Measurements from ENCODE around the gene TBC1D13.
A peak's percentile ranks its signal among the peaks of the same experiment; 100 is the strongest.
"Not testable (repeated sequence)": the region's sequence is repeated elsewhere in the genome, so short reads cannot be mapped to it uniquely, and the experiment has no call there.

The TBC1D13 gene, protein sequence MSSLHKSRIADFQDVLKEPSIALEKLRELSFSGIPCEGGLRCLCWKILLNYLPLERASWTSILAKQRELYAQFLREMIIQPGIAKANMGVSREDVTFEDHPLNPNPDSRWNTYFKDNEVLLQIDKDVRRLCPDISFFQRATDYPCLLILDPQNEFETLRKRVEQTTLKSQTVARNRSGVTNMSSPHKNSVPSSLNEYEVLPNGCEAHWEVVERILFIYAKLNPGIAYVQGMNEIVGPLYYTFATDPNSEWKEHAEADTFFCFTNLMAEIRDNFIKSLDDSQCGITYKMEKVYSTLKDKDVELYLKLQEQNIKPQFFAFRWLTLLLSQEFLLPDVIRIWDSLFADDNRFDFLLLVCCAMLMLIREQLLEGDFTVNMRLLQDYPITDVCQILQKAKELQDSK

GRCh38 chr9:128786681-128787601 lies at the start of gene TBC1D13:
TBC1D13 (plus strand) TSS chr9:128787253; CDS start chr9:128787354, 101 bp downstream.
- peak; percentile 60 for DNase-seq

- DNase-seq = no peak
Observed at GRCh38 chr9:128742401-128742800, 44.7 kb upstream of the TBC1D13 start.

DNA sequence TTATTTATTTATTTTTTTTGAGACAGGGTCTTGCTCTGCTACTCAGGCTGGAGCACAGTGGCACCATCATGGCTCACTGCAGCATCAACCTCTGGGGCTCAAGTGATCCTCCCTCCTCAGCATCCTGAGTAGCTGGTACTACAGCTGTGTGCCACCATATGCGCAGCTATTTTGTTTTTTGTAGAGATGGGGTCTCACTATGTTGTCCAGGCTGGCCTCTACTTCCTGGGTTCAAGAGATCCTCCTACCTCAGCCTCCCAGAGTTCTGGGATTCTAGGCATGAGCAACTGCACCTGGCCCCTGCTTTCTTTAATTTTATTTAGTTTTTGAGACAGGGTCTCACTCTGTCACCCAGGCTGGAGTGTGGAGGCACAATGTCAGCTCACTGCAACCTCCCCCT lies 43.6 kb upstream of the TBC1D13 start:
- no peak for DNase-seq

DNA sequence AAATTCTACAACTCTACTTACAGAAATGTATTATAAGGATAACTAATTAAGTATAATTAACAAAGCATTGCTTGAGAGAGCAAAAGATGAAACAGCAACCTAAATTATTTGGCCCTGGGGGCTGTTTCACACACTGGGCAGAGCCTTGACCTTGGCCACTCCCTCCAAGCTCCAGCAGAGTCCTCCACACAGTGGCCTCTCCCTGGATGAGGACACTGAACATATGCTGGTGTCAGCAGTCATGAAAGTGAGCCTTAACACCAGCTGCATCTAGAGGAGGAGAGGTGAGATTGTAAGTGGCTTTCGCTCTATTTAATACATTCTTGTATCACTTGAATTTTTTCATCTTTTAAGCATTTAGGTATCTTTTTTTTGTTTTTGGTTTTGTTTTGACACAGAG lies 39.8 kb upstream of the TBC1D13 start:
- DNase-seq = no peak

DNA sequence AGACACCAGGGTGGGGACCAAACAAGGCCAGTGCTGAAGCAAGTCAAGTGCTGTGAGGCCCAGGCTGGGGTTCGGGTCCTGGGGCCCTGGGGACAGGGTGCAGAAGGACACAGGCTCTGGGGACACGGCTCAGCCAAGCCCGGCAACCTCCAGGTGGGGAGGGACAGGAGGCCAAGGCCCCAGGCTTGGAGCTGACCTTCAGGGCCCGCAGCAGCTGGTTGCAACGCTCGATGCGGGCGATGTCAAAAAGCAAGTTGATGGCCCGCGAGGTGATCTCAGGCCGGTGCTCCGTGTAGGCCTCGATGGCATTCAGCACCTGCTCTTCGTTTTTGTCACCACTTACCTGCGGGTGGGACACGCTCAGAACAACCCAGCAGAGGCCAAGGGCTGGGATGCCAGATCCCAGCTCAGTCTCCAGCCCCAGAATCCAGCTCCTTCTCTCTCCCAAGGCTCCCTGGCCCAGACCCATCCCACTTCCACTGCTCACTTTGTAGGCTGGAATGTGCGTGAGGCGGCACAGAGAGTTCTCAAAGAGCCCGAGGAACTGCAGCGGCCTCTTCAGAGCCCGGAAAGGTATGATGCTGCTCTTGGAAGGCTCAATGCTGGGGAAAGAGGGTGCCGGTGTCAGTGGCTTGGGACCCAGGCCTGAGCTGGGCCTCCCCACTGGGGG lies 36.0 kb upstream of the TBC1D13 start:
- no peak for DNase-seq

DNA sequence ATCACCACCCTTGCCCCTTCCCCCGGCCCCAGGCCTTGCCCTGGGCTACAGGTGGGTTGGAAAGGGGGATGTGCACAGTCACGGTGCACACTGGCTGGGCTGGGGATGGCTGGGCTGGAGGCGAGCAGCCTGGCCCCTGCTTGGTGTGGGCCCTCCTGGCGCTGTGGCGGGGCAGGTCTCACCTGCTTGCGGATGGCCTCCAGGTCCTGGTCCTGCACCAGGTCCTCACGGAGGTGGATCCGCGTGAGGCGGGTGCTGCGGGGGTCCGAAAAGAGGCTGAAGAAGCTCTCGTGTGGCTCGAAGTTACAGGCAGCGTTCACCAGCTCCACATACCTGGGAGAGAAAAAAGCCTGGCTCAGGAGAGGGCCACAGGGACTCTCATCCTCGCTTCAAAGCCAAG lies 33.4 kb upstream of the TBC1D13 start:
- DNase-seq = no peak

- no peak for DNase-seq
Observed at GRCh38 chr9:128757602-128758001, 29.5 kb upstream of the TBC1D13 start.

DNA sequence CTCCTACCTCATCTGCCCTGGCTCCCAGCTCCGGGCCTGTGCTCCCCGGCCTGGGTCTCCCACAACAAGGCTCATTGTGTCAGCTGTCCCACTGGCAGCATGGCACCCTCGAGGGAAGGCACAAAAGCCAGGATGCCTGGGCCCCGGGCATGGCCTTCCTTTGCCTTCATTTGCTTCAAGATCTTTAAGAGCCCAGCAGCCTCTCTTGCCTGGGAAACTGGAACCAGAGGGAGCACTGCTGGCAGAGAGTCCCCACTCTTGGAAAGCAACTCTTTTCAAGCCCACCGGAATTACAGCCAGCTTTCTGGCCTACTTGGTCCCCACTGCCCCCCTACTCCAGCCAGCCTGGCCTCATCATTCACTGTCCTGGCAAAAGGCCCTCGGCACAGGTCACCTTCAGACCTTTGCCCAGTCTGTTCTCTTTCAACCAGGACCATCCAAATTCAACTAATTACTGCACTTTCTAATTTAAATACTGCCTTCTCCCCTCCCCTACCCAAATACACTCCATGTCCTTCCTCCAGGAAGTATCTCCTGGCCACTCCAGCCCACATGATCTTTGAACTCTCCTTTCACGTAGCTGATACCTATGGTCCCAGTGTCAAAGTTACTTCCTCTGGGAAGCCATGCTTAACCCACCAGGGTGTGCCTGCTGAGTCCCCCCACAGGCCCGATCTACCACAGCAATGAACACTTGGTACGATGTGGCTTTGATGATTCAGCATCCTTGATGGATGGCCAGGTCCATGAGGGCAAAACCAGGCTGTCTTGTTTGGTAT lies 24.2 kb upstream of the TBC1D13 start:
- no peak for DNase-seq

DNA sequence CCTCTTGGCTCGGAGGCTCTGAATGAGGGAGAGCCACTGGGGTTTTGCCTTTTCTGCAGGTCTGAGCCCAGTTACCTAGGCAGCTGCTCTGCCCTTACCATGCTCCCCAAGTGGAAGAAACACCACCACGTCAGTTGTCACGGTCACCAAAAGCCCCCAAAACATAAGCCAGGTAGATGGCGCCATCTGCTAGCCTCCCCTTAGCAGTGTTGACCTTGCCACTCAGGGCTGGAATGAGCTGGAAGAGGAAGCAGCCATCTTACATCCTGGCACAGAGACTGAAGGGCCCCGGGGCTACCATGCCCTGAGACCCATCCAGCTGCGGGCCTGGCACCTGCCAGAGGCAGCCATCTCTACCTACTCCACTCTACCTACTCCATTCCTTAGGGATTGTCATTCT lies 22.7 kb upstream of the TBC1D13 start:
- no peak for DNase-seq

GRCh38 chr9:128765499-128765898 lies 21.6 kb upstream of the TBC1D13 start:
- no peak for DNase-seq

- DNase-seq = no peak
Observed at GRCh38 chr9:128768606-128769005, 18.4 kb upstream of the TBC1D13 start.

GRCh38 chr9:128770286-128771030 lies 16.6 kb upstream of the TBC1D13 start:
- DNase-seq = no peak

DNA sequence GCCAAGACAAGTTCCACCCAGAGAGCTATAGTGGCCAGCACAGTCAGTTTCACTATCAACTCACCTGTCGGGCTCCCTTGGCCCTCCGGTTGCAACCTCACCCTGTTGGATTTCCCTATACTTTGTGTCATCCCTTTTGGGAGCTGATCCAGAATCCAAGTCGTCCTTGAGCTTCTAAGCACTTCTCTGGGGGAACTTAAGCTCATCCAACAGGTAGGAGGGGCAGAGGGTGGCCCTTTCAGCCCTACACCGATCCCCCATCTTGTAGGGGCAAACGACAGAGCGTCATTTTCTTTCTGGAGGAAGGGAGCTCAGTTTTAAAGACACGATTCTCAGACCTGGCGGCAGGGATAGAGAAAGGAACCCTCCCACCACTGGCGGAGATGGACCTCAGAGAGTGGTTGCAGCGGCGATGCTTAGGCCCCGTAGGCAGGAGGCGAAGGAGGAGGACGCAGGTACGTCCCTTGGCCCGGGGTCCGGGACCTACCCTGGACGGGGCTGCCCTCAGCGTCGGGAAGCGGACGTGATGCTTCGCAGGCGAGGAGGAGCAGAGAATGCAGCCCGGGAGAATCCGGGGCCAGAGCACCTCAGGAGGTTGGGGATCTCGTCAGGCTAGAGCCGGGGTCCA lies 15.8 kb upstream of the TBC1D13 start:
- DNase-seq = no peak

DNA sequence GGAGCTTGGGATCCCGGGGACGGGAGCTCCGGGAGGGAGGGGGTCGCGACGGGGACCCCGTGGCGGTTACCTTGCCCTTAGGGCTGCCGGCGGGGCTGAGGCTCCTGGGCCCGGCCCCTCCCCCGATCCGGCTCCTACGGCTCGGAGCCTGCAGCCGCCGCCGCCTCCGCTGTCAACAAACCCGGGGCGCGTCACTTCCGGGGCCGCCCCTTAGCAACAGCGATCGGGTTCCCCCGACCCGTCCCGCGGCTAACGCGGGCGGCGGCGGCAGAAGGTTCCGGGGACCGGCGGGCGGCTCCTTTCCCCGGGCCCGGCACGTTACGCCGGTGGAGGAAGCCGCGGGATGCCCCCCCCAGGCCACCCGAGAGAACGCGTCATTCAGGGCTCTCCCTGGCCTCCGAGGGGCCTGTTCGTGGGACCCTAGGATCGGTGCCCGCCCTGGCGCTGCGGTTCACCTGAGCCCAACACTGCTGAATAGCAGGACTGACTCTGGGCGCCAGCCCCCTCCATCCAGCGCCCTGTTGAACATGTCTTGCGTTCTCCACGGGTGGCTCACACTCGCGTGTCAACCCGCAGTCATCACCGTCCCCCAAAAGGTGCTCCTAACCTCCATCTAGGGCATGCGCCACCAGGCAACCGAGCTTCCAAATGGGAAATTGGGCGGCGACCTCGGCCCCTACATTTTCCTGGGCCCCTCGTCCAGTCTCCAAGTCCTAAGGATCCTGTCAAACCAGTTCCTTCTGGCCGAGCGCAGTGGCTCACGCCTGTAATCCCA lies 15.1 kb upstream of the TBC1D13 start, which contains the start of gene ZER1:
Gene ZER1, minus strand, starts transcription at position 183 of the 775 bp plus-strand sequence. CDS start 16,362 bp downstream, outside the sequence.
- peak; percentile 55 for DNase-seq

- DNase-seq = no peak
Observed at GRCh38 chr9:128773049-128773448, 14.0 kb upstream of the TBC1D13 start.

DNA sequence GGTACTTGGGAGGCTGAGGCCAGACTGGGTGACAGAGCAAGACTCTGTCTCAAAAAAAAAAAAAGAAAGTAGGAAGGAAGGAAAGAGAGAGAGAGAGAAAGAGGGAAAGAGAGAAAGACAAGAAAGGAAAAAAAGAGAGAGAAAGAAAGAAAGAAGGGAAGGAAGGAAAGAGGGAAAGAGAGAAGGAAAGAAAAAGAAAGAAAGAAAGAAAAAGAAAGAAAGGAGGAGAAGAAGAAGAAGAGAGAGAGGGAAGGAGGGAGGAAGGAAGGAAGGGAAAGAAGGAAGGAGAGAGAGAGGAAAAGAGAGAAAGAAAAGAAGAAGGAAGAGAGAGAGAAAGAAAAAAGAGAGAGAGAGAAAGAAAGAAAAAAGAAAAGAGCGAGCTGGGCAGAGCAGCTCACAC lies 12.2 kb upstream of the TBC1D13 start:
- no peak for DNase-seq

DNA sequence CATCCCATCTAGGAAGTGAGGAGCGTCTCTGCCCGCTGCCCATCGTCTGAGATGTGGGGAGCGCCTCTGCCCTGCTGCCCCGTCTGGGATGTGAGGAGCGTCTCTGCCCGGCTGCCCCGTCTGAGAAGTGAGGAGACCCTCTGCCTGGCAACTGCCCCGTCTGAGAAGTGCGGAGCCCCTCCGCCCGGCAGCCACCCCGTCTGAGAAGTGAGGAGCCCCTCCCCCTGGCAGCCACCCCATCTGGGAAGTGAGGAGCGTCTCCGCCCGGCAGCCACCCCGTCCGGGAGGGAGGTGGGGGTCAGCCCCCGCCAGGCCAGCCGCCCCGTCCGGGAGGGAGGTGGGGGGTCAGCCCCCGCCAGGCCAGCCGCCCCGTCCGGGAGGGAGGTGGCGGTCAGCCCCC lies 7.0 kb upstream of the TBC1D13 start:
- not testable (repeated sequence) for DNase-seq

DNA sequence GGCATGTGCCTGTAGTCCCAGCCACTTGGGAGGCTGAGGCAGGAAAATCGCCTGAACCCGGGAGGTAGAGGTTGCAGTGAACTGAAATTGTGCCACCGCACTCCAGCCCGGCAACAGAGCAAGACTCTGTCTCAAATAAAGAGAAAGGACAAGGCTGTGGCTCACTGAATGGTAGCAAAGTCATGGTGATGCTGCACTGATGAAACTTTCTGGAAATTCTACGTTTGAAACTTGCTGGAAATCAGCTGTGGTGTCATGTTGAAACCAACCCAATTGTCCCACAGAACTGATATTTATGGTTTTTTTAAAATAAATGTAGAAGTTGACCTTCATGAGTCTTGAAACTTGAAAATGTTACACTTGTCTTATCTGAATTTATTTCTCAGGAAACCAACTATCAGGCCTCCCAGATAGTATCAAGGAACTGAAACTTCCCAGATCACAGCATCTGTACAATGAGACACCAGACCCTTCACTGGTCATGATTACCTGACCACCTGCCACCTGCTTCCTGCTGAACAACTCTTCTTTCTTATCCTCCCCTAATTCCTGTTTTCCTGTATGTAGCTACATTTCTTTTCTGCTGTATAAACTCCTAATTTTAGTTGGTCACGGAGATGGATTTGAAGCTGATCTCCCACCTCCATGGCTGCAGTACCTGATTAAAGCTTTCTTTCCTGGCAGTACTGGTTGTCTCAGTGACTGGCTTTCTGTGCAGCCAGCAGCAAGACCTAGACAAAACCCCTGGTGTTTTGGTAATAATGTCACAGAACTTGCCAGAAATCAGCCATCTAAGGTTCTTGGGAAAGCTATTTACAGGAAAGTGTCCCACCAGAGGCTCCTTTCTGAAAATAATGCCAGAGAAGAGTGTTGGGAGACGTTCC lies 5.6 kb upstream of the TBC1D13 start:
- no peak for DNase-seq

GRCh38 chr9:128782669-128783068 lies 4.4 kb upstream of the TBC1D13 start:
- no peak for DNase-seq

Data from NCI-H526 treated with DMSO at 0.1 percent for 48 hours (cell line).